Hematopoietic multipotent progenitor cell treated with erythropoietin and hydrocortisone succinate and interleukin-3 and kit ligand, for 8 days (in vitro differentiated cells): ENCODE measurements around the gene ZBED4.
A peak's percentile ranks its signal among the peaks of the same experiment; 100 is the strongest.

Experiments
- DNase-seq: peaks from one replicate; pipeline ENCODE4 v3.0.0-alpha.2; 2015

The ZBED4 gene

DNA sequence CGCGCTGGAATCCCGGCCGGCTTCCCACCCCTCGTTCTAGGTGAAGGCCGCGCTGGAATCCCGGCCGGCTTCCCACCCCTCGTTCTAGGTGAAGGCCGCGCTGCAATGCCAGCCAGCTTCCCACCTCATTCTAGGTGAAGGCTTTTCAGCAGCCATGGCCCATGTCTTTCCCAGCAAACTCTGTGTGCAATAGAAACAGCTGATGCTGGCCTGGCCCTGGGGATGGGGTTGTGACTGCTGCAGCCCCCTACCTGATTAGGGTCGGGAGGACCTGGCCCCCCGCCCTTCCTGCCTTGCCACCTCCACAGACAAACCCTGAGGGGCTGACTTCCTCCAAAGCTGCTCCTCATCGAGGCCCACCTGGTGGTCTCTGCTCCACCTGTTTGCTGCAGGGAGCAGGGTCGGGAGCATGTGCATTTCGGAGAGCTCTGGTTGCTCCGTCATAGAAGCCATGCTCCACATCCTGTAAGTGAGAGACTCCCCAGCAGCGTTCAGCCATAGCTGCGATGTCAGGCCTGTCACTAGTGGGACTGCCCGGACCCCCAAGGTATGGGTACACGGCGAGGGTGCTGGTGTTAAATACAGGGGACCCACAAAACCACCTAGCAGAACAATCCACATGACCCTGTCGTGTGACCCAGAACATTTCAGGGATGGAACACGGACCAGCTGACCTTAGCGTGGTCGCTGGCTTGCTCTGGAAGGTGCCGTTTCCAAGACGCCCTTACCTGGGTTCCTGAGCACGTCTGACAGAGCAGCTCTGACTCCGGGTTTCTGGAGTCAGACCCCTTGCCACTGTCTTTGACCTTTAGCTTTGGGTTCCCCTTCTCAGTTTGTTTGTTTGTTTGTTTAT is 3.3 kb downstream of the ZBED4 start:
- DNase-seq, result no peak

DNA sequence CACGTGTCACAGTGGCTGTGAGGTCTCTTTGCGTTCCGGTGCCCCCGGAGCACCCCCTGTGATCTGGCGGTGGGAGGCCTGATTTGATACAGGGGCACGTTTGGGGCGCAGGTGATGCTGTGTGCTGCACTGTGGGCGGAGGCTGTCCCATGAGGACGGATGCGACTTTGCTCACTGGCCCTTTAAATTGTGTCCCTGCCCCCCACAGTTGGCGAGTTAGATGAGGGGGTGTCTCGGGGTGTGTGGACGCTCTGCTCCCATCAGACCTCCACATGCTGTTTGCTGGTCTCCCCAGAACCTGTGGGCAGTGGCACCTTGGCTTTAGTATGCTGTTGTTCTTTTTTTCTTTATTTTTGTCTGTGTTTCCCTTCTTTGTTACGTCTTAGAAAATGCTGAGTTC is 5.2 kb downstream of the ZBED4 start:
- DNase-seq, result no peak

DNA sequence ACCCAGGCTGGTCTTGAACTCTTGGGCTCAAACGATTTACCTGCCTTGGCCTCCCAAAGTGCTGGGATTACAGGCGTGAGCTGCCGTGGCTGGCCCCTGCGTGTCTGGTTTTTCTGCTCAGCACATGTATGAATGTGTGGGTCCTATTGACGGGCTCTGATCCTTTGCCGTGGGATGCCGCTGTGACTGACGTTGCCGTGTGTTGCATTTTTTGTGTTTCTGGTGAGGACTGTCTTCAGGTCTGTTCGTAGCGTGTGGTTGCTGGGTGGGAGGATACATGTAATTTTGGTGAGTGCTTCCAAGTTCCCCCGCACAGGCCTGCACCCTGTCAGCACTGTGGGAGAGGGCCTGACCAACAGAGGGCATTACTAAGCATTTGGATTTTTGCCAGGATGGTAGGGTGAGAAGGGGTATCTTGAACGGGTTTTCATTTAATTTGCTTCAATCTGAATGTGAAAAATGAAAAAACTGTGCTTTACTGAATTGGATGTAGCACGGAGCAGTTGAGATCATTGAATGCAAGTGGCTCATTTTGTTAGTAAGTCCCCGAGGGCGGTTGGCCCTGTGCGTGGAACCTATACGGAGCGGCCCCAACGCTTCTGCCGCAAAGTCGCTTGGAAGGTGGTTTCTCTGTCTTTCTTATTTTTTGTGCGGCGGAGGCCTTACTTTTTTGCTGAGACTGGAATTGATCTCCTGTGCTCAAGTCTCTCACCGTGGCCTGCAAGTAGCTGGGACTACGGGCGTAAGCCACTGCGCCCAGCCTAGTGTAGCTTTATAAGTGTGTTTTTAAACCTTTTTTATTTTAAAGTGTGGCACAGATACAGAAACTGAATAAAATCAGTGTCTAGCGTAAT is 8.2 kb downstream of the ZBED4 start:
- peak; percentile 40 for DNase-seq

DNA sequence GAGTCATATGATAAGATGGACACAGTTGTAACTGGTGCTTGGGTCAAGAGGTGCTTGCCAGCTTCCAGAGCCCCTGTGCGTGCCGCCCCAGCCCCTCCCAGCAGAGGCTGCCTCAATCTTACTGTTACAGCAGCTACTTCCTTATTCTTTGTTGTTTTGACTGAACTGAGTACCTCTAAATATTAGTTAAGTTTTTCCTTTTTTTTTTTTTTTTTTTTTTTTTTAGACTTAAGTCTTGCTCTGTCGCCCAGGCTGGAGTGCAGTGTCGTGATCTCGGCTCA is 8.8 kb downstream of the ZBED4 start:
- peak; percentile 33 for DNase-seq

DNA sequence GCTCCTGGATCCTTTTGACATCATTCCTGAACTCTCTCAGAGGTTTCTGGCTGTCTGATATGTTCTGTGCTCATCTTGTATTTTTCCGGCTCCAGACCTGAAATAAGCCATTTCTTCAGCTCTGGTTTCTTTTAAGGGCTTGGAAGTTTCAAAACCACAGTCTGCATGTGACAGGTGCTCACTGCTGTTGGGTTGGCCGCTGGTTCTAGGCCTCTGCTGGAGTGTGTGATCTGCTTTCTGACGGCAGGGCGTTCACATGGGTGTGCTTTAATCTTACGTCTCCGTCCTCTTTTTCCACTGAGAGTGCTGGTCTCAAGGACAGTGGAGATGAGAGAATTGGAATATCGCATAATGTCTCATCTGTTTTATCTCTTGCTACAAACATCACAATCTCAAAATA is 10.3 kb downstream of the ZBED4 start:
- DNase-seq, result no peak

DNA sequence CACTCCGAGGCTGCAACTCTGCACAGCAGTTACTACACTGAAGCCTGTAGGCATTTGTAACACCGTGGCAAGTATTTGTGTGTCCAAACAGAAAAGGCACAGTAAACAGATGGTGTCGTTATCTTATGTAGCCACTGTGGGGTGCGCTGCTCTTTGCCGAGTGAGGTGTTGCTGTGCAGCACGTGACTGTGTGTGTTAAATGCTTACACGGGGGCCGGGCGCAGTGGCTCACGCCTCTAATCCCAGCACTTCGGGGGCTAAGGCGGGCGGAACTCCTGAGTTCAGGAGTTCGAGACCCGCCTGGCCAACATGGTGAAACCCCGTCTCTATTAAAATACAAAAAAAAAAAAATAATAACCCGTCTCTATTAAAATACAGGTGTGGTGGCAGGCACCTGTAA is 11.5 kb downstream of the ZBED4 start:
- no peak for DNase-seq

DNA sequence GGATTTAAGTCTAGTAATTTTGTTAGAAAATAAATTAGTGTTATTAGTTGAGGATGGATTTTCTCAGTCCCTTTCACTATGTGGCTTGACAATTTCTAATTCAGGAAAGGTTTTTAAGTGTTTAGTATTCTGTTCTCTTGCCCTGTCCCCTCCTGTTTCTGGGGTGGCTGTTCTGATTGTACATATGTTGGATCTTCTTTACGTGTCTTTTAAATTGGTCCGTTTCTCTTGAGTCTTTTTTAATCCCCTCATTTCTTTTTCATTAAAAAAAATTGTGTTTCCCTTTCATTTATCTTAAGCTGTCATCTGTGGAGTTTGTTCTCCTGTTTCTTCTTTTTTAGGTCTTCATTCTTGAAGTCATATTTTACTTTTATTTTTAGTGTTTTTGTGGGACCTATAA is 12.5 kb downstream of the ZBED4 start:
- DNase-seq, result no peak

DNA sequence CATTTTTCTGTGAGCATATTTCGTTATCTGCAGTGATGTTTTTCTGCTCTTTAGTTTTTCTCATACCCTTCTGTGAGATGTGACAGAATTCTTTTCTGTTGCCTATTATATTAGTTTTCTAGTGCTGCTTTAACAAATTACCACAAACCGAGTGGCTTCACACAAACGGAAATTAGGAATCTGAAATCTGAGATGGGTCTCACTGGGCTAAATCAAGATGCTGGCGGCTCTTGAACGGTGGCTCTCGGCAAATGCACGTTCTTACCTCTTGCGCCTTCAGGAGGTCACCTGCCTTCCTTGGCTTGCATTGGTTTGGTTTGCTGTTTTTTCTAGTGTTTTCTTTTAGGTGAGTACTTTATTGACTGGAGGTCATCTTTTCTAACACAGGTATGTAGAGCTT is 13.0 kb downstream of the ZBED4 start:
- no peak for DNase-seq

DNA sequence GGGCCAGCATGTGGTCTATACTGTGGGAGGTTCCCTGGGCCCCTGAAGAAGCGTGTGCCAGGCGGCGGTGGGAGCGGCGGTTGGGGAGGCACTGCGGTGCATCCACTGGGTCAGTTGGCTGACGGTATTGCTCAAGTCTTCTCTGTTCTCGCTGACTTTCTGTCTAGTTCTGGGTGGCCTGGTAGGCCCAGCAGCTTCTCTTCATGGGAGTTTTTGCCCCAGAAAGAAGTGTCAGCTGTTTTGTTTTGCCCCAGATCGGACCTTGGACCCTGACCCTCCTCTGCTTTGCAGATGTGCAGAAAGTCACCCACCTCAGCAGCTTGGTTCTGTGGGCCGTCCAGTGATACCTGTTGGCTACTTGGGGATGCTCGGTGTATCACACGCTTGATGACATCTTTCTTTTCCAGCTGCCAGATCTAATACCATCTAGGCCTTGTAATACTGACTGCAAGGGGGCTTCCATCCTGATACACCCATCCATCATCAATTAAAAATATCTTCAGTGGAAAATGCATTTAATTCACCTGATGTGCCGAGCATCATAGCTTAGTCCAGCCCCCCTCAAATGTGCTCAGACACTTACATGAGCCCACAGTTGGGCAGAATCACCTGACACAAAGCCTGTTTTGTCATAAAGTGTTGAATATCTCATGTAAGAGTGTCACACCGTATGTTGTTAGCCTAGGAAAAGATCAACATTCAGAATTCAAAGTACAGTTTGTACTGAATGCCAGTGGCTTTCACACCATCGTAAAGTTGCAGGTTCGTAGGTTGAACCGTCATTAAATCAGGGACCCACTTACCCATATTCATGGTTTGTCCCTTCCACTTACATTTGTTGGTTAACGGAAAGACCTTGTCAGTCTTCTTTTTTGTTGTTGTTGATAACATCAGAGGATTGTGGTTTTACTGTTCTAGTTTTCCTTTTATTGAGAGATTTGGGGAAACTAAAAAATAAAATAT is 13.9 kb downstream of the ZBED4 start:
- DNase-seq, result no peak

DNA sequence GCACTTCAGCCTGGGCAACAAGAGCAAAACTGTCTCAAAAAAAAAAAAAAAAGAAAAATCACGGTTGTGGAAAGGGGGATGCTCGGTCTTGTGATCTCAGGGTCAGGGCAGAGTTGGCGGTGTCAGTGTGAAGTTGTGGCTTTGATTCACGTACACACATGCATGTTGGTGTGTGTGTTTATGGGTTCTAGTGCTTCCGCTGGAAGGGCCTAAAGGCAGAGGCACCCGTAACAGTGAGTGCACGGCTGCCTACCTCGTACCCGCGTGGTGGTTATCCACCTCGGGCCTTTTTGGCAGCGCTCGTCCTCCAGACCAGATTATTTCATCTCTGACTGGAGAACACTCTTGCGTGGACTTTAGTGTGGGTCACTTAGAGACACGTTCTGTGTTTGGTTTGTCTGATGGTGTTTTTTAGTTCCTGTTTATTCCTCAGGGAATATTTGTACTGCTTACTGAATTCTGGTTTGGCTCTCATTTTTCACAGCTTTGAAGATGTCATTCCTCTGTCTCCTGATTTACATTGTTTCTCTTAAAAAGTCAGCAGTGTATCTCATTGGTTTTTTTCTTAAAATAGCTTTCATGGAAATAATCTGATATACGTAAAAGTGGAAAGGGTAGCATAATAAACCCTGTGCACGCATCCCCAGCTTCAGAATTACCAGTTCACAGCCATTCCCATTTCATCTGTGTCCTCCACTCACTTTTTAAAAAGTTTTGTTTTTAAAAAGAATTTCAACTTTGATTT is 15.6 kb downstream of the ZBED4 start:
- DNase-seq, result no peak

DNA sequence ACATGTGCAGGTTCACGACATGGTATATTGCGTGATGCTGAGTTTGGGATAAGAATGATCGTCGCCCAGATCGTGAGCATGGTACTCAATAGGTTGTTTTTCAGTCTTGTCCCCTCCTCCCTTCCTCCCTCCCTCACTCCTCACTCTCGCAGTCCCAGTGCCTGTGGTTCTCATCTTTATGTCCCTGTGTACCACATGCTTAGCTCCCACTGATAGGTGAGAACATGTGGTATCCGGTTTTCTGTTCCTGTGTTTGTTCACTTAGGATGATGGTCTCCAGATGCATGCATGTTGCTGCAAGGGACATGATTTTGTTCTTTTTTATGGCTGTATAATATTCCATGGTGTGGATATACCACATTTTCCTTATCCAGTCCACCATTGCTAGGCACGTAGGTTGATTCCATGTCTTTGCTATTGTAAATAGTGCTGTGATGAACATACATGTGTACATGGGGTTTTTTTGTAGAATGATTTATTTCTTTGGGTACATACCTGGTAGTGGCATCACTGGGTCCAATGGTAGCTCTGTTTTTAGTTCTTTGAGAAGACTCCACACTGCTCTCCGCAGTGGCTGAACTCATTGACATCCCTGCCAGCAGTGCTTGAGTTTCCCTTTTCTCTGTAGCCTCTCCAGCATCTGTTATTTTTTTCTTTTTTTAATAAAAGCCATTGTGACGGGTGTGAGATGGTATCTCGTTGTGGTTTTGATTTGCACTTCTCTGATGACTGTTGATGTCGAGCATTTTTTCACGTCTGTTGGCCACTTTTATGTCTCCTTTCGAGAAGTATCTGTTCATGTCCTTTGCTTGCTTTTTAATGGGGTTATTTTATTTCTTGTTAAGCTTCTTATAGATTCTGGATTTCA is 16.4 kb downstream of the ZBED4 start:
- no peak for DNase-seq

DNA sequence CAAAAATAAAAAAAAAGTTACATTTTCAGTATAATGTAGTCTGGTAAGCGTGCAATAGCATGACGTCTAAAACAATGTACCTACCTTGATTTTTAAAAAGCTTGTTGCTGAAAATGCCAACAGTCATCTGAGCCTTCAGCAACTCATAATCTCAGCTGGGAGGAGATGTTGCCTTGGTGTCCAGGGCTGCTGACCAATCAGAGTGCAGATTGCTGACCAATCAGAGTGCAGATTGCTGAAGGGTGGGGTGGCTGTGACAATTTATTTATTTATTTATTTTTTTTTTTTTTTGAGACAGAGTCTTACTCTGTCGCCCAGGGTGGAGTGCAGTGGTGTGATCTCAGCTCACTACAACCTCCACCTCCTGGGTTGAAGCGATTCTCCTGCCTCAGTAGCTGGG is 17.8 kb downstream of the ZBED4 start:
- peak; percentile 46 for DNase-seq

DNA sequence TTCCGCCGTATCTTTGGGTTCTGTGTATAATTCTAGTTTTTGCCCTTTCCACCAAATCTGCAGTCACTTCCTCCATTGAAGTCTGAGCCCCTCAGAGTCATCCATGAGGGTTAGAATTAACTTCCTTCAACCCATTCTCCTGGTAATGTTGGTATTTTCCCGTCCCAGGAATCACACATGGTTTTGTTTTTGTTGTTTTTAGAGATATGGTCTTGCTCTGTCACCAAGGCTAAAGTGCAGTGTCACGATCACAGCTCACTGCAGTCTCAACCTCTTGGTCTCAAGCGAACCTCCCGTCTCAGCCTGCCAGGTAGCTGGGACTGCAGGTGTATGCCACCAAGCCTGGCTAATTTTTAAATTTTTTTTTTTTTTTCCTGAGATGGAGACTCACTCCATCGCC is 18.7 kb downstream of the ZBED4 start:
- no peak for DNase-seq

DNA sequence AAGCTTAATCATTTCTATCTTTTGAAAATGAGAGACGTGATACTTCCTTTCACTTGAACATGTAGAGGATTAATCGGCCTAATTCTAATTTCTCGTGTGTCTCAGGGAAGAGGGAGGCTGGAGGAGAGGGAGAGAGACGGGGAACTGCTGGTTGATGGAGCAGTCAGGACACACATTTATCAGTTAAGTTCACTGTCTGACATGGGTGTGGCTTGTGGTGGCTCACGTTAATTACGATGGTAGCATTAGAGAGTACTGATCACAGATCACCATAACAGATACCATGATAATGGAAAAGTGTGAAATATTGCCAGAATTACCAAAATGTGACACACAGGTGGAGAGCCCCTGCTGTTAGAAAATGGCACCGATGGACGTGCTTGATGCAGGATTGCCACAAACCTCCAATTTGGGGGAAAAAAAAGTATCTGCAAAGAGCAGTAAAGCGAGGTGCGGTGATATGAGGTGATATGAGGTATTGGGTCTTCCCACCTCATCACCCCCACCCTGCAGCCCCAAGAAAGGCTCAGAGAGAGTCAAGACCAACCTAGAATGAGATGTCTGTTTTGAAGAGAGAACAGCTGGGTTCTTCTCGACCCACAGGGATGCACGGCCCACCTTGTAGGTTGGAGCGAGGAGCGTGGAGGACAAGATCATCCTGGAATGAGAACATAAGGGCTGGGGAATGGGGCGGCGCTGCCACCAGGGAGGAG is 19.7 kb downstream of the ZBED4 start:
- DNase-seq, result peak; percentile 28

DNA sequence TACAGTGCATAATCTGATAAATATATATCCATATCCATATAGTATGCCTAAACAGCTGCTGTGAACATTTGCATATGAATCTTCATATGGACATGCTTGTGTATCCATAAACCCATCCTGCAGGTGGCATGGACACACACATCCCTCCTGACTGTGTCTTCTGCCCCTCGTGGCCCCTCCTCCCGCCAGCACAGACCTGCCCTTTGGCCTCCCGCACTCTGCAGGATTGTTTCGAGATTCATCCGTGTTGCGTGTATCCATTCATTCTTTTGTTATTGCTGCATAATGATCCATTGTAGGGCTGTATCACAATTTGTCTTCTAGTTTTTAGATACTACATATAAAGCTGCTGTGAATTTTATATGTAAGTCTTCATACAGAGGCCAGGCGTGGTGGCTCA is 24.0 kb downstream of the ZBED4 start:
- DNase-seq, result no peak

DNA sequence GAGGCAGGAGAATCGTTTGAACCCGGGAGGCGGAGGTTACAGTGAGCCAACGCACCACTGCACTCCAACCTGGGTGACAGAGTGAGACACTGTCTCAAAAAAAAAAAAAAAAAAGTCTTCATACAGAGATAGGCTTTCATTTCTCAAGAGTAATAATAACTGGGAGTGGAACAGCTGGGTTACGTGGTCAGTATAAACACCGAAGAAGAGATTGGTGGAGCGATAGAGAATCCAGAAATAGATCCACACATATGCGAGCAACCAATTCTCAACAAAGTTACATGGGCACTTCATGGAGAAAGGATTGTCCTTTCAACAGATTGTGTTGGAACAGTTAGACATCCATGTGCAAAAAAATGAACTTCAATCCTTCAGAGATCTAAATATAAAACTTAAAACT is 24.6 kb downstream of the ZBED4 start:
- no peak for DNase-seq

DNA sequence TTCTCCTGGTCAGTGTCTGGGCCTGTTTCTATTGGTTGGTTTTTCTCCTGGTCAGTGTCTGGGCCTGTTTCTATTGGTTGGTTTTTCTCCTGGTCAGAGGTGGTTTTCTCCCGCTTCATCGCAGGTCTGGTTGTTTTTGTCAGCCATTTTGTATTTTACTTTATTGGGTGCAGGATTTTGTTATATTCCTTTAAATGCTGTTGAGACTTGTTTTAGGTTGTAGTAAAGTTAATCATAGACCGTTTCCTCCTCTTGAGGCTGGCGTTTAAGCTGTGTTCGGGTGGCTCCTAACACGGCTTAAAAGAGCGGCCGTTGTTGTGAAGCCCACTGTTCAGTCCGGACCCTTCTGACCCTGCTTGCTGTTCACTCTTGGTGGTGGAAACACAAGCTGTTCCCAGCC is 26.2 kb downstream of the ZBED4 start:
- DNase-seq, result no peak

DNA sequence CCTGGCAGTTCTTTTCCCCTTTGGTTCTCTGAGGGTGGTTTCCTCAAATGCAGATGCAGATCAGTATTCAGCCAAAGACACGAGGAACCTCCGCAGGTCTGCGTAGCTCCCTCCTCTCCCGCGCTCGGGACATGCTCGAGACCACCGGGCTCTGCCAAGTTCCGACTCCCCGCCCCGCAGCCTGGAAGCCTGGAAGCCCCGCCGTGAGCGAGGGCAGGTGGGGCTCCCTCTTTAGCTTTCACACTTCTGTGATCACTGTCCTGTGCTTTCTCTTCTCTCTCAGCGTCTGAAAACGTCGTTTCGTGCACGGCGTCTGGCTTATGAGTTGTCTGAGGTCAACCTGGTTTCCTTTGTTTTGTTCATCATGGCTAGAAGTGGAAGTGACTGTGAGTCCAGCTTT is 26.6 kb downstream of the ZBED4 start:
- peak; percentile 44 for DNase-seq

DNA sequence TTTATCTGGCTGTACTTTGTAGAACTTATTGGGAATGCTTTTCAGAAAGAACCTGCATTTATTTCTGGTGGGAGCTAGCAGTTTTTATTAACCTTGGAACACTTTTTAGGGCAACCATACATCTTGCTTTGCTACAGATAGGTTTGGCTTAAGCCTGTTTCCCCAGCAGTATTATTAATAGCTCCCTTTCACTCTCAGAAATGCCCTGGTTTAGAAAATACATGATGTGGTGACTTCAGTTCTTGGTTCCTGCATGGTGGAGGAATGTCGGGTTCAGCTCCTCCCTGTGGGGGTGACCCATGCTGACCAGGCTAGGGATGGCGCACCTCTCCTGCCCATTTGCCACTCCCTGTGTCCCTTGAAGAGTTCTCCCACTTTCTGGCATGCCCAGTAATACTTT is 28.2 kb downstream of the ZBED4 start:
- no peak for DNase-seq

DNA sequence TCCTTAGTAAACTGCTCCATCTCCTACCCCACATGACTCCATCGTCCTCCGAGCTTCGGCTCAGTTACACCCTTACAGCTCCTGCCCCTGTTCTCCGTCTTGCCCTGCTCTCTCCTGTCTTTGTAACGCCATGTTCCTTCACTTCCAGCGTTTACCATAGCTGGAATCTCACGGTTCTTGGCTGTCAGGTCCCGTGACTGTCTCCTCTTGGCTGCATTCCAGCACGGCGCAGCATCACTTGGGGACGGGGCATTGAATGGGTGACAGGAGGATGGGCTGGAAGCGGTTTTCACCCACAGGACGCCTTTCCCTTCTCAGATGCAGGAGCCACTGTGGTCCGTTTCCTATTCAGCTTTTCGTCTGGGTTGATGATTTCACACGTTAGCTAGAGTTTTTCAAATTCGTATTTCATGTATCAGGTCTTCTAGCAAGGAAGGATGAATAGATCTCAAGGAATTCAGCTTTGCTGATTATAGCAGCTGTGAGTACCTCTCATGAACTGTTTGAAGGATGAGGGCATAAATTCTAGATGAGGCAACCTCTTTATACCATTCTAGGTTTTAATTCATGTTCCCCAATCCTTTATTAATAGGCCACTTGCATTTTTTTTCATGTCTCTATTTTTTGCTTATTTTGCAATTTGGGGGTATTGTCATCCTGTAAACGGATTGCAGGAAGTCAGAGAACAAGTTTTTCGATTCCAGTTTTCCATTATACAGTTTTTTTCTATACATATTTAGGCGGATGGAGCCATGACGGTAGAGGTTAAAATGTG is 29.1 kb downstream of the ZBED4 start:
- DNase-seq, result no peak
